Measurements from ENCODE around the gene ROBO2. TPM values are rescaled to one million over a fixed set of nuclear protein-coding genes. Genes with fewer than 3 reads are reported as not detected.

Gene ROBO2
- total RNA-seq, 4 donors from 2014 or later = 4.7 to 8.4 (median 6.6) TPM

GRCh38 chr3:77588863-77589262 lies 549.0 kb downstream of the ROBO2 start:
- H3K27me3 ChIP-seq = no peaks in the 10 kb centered on the region

GRCh38 chr3:77590191-77590590 lies 550.3 kb downstream of the ROBO2 start:
- intact Hi-C loops (cut with DNase I) = no loop called here
- Histone ChIP-seq H3K4me1 (no peaks in the 10 kb centered on the region), H3K9me3 (no peaks in the 10 kb centered on the region), H3K27me3 (no peaks in the 10 kb centered on the region), H3K36me3 (no peaks in the 10 kb centered on the region), H3K4me3 (no peak overlapping the region), H3K27ac (no peak overlapping the region)
- no peak for DNase-seq
- TF ChIP-seq POLR2A (IDR thresholded peaks at IDR 0.05) (no peak), CTCF (IDR thresholded peaks at IDR 0.05) (no peak)
- 90 to 91% methylated on average over 3 of the region's 3 CpGs for WGBS, 2 donors

More at GRCh38 chr3:77588863-77589262, 549.0 kb downstream of the ROBO2 start:
- TF ChIP-seq CTCF (IDR thresholded peaks at IDR 0.05) (no peak), POLR2A (IDR thresholded peaks at IDR 0.05) (no peak)
- WGBS, 2 donors = 90 to 91% methylated on average over 3 of the region's 3 CpGs
- Histone ChIP-seq H3K4me1 (no peaks in the 10 kb centered on the region), H3K36me3 (no peaks in the 10 kb centered on the region), H3K27ac (no peak overlapping the region), H3K4me3 (no peak overlapping the region), H3K9me3 (no peaks in the 10 kb centered on the region)
- intact Hi-C loops (cut with DNase I) = no loop called here
- DNase-seq = no peak

DNA sequence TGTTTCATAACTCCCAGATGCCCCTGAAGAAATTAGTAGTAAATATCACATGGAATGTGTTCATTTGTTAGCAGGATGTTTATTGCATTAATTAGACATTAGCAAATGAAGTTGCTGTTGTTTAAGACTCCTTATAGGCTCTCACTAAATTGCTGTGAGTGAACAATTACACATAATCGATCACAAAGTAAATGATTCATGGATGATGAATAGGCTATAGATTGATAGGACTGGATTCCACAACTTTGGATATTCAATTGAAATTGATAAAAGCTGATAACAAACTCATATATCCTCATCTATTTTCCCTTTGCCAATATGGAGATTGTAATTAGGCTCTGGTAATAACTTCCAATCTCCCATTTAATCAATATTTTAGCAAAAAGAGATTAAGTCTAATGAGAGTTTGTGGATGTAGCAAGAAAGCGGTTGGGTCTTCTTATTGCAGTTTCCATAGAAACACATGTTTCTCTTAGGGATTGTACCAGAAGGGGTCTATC lies 555.5 kb downstream of the ROBO2 start:
- H3K4me3 ChIP-seq = no peak overlapping the region
- H3K27ac ChIP-seq = no peak overlapping the region
- DNase-seq = no peak
- intact Hi-C loops (cut with DNase I) = no loop called here
- H3K9me3 ChIP-seq = no peaks in the 10 kb centered on the region
- no peaks in the 10 kb centered on the region for H3K36me3 ChIP-seq
- H3K27me3 ChIP-seq = no peaks in the 10 kb centered on the region
- H3K4me1 ChIP-seq = no peaks in the 10 kb centered on the region
- 93 to 94% methylated on average over 2 of the region's 2 CpGs for WGBS, 2 donors
- TF ChIP-seq POLR2A (IDR thresholded peaks at IDR 0.05) = no peak
- TF ChIP-seq CTCF (IDR thresholded peaks at IDR 0.05) = no peak

- intact Hi-C loops (cut with DNase I) = no loop called here
- Histone ChIP-seq H3K9me3 (no peaks in the 10 kb centered on the region), H3K27me3 (no peaks in the 10 kb centered on the region), H3K36me3 (no peaks in the 10 kb centered on the region), H3K4me1 (no peaks in the 10 kb centered on the region), H3K27ac (no peak overlapping the region), H3K4me3 (no peak overlapping the region)
- no peak for TF ChIP-seq CTCF (IDR thresholded peaks at IDR 0.05)
- no peak for TF ChIP-seq POLR2A (IDR thresholded peaks at IDR 0.05)
- 75 to 80% methylated on average over 1 of the region's 1 CpG for WGBS, 2 donors
- no peak for DNase-seq
Measured at GRCh38 chr3:77599948-77600347, 560.0 kb downstream of the ROBO2 start.

- H3K4me1 ChIP-seq = peaks cover 0 to 9% (median 0%) of the 10 kb centered on the region in 3 donors
- H3K36me3 ChIP-seq = no peaks in the 10 kb centered on the region
- intact Hi-C loops (cut with DNase I) = no loop called here
- no peak overlapping the region for H3K27ac ChIP-seq
- no peak for TF ChIP-seq CTCF (IDR thresholded peaks at IDR 0.05)
- no peak for TF ChIP-seq POLR2A (IDR thresholded peaks at IDR 0.05)
- no peaks in the 10 kb centered on the region for H3K9me3 ChIP-seq
- no peak overlapping the region for H3K4me3 ChIP-seq
- DNase-seq = no peak
- no peaks in the 10 kb centered on the region for H3K27me3 ChIP-seq
- WGBS, 2 donors = 76 to 89% methylated on average over 9 of the region's 9 CpGs
Measured at GRCh38 chr3:77601823-77602415, 562.0 kb downstream of the ROBO2 start.

All from esophagus squamous epithelium (tissue), 5 donors.